NCI-H1105 (cell line): ENCODE results near the gene DNAH8.
A peak's percentile ranks its signal among the peaks of the same experiment; 100 is the strongest.

ENCODE experiments used
- DNase-seq: peaks from one replicate; lab custom pipeline; 2025; lab: John Stamatoyannopoulos, UW

DNAH8 gene

GRCh38 chr6:38796850-38797249, 81.7 kb downstream of the DNAH8 start:
- DNase-seq = no peak

GRCh38 chr6:38797391-38797790, 82.3 kb downstream of the DNAH8 start:
- DNase-seq = no peak

GRCh38 chr6:38799529-38800184, 84.5 kb downstream of the DNAH8 start:
- DNase-seq = no peak

- DNase-seq = no peak
These were observed 86.2 kb downstream of the DNAH8 start for GRCh38 chr6:38801305-38801704.

GRCh38 chr6:38802497-38802896, 87.4 kb downstream of the DNAH8 start:
- no peak for DNase-seq

- DNase-seq = no peak
These were observed 88.0 kb downstream of the DNAH8 start for GRCh38 chr6:38803129-38803528.

- DNase-seq = no peak
These were observed 89.2 kb downstream of the DNAH8 start for GRCh38 chr6:38804358-38804757.

DNA sequence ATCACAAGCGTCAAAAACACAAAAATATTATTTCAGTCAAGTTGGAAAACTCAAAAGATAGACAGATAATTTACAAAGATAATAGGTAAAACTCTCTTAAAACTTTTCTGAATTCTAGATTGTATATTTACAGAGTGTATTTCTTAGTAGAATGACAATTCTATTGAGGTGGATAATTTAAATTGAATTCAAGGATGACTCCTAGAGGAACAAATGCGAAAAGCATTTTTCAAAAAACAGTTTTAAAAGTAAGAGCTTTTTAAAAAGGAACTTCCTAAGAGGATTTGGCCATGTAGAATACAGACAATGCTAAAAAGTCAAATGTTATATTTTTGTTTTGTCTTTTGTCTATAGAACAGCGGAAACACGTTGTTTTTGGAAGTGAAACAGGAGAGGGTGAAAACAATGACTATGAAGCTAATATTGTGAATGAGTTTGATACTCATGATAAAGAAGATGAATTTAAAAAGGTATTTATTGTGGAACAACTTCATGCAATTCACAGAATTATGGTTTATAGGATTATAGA, 90.1 kb downstream of the DNAH8 start:
- no peak for DNase-seq

DNA sequence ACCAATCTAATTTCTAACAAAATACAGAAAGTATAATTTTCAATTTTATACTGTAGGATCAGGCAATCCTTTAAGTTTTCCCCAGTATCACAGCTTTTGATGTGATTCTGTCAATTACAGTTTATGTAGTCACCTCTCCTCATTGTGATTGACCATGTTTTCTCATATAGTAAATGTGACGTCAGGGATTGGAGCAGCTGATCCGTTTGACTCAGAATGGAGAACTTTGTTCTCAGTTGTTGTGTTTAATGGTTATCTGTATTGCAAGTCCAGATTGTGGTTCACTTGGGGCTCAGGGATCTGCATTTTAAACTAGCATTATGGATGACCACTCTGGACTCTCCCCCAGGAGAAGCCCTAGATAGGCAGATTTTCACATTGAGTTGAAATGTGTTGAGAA, 90.6 kb downstream of the DNAH8 start:
- no peak for DNase-seq

- peak; percentile 22 for DNase-seq
These were observed 91.2 kb downstream of the DNAH8 start for GRCh38 chr6:38806271-38806670.

GRCh38 chr6:38806833-38807232, 91.7 kb downstream of the DNAH8 start:
- no peak for DNase-seq

DNA sequence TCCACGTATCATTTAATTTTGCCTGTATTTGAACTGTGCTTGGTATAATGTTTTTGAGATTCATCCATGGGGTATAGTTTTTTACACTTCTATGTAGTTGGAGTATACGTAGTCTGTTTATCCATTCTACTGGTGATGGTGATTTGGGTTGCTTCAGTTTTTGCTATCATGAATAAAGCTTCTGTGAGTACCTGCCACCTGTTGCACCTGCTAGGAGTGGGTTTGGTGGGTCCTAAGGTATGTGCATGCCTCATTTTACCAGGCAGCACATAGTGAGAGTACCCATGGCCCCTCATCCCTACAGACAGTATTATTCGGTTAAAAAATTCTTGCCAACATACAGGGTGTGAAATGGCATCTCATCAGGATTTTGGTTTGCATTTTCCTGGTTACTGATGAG, 92.9 kb downstream of the DNAH8 start:
- DNase-seq = no peak

DNA sequence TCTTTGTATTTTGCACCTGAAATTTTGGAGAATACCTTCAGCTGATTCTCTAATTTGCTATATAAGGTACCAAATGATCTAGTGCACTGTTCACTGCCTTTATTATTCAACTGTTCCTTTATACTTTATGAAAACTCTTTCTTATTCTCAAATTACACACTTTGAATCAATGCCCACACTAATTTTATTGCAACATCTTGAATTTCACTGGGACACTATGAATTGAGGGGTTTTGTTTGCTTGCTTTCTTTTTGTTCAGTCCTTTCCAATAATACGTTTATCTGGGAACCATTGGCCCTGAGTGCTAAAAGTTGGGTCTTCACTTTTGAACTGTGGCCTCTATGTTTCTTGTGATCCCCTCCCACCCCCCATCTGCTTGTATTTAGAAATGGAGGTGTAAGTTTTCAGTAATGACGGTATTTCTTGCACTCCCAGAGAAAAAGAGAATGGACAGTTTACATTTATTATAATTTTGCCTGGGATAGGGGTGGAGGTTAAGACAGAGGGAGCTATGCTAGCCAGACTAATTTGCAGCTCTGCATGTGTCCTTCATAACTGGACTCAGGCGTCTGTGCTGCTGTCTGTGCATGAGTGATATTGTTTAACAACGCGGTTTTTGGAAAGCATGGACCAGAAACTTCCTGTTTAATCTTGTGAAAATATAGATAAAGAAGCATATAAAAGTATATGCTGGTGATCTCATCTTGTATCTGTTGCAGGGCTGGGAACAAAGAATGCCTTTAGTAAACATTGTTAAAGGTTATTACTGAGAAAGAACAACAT, 98.1 kb downstream of the DNAH8 start:
- no peak for DNase-seq

DNA sequence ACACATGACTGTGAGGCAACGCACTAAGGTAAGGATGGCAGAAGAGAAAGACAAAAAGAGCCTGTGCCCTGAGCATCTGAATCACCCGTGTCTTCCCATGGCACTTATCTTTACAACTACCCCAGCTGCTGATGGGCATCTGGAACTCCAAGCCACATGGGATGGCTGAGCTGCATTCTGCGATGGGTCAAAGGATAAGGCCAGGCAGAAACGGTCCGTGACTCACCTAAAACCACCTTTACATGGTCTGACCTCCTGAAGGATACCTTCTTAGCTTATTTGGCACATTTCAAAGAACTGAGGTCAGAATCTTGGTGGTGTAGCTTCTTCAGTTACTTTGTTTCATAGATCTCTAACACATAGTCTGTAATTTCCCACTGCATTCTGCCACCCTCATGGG, 99.7 kb downstream of the DNAH8 start:
- DNase-seq = no peak

GRCh38 chr6:38815250-38815649, 100.1 kb downstream of the DNAH8 start:
- DNase-seq = peak; percentile 19

GRCh38 chr6:38818691-38819090, 103.6 kb downstream of the DNAH8 start:
- DNase-seq = no peak

- DNase-seq = no peak
These were observed 107.9 kb downstream of the DNAH8 start for GRCh38 chr6:38822963-38823362.

GRCh38 chr6:38824243-38824894, 109.3 kb downstream of the DNAH8 start:
- DNase-seq = no peak

GRCh38 chr6:38827024-38827423, 111.9 kb downstream of the DNAH8 start:
- DNase-seq = no peak

- DNase-seq = no peak
These were observed 116.8 kb downstream of the DNAH8 start for GRCh38 chr6:38831865-38832264.

DNA sequence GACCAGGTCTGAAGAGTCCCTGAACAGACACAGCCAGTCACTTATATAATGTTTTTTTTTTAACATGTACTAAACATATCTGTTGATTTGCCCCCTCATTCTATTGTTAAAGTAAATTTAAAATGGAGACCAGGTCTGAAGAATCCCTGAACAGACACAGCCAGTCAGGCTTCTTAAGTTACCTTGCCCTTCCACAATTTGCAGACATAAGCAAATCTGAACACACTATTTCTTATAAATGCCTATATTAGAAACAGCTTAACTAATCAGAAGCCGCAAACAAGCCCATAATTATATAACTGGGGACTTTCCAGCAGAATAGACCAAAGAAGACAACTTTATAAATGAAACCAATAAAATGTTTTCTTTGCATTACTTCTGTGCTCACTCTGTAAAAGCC, 118.2 kb downstream of the DNAH8 start:
- DNase-seq = no peak

- no peak for DNase-seq
These were observed 121.5 kb downstream of the DNAH8 start for GRCh38 chr6:38836585-38836984.

GRCh38 chr6:38837101-38837500, 122.0 kb downstream of the DNAH8 start:
- DNase-seq = no peak
